IMR-90 (cell line): Measurements from ENCODE around the gene LAMA2.

Source experiments
- BHLHE40 ChIP-seq: fragments of 150-350 bp; IDR thresholded peaks from 2 replicates; pipeline ENCODE4 v1.6.1; 2016; ENCODE audit warnings: mild to moderate bottlenecking, low read depth, low read length
- CEBPB ChIP-seq: IDR thresholded peaks from 2 replicates; pipeline ENCODE4 v1.6.1; 2012; ENCODE audit warnings: low read depth, low read length, improper control_type of control experiment
- CTCF ChIP-seq: conservative IDR thresholded peaks from 2 replicates; pipeline ENCODE4 v1.5.1; 2012; ENCODE audit warnings: mild to moderate bottlenecking, low read depth, low read length, improper control_type of control experiment
- FOS ChIP-seq: fragments of 150-350 bp; IDR thresholded peaks from 2 replicates; pipeline ENCODE4 v1.6.1; 2016; ENCODE audit warnings: low read depth, low read length
- NFE2L2 ChIP-seq: fragments of 150-350 bp; IDR thresholded peaks from 2 replicates; pipeline ENCODE4 v1.6.1; 2016; ENCODE audit warnings: low read depth, mild to moderate bottlenecking, low read length
- POLR2A ChIP-seq: IDR thresholded peaks from 2 replicates; pipeline ENCODE4 v1.6.1; 2012; ENCODE audit warnings: mild to moderate bottlenecking, low read depth, low read length
- RCOR1 ChIP-seq: IDR thresholded peaks from 2 replicates; pipeline ENCODE4 v1.6.1; 2012; ENCODE audit warnings: mild to moderate bottlenecking, low read length, improper control_type of control experiment; ENCODE audit not compliant: insufficient replicate concordance
- RFX5 ChIP-seq: IDR thresholded peaks from 2 replicates; pipeline ENCODE4 v1.8.0; 2012; ENCODE audit warnings: low read depth, mild to moderate bottlenecking, low read length, moderate library complexity
- SMC3 ChIP-seq: fragments of 150-350 bp; IDR thresholded peaks from 2 replicates; pipeline ENCODE4 v1.6.1; 2016; ENCODE audit warnings: low read depth, mild to moderate bottlenecking, antibody characterized with exemption, low read length, moderate library complexity
- USF2 ChIP-seq: fragments of 150-350 bp; IDR thresholded peaks from 2 replicates; pipeline ENCODE4 v1.6.1; 2017; ENCODE audit warnings: mild to moderate bottlenecking, antibody characterized with exemption, low read length, low read depth

GRCh38 chr6:128914051-128914450 is 31.1 kb downstream of the LAMA2 start:
- no peak for TF ChIP-seq POLR2A
- TF ChIP-seq CTCF, result no peak
- no peak for TF ChIP-seq CEBPB
- TF ChIP-seq NFE2L2, result no peak
- no peak for TF ChIP-seq BHLHE40
- no peak for TF ChIP-seq FOS
- TF ChIP-seq SMC3, result no peak
- no peak for TF ChIP-seq RFX5
- no peak for TF ChIP-seq RCOR1
- TF ChIP-seq USF2, result no peak
